Jurkat, Clone E6-1 (cell line): Measurements from ENCODE around the gene CFAP46.

ENCODE experiments used
- DNase-seq: peaks from one replicate; pipeline ENCODE4 v3.0.0-alpha.2; 2011; ENCODE audit warnings: low read depth, low spot score
- H3K4me3 ChIP-seq: 2 replicates; pipeline ENCODE4 v1.5.1; 2011; ENCODE audit warnings: mild to moderate bottlenecking, low read length, control low read depth, moderate library complexity

Gene CFAP46

GRCh38 chr10:132790934-132791829 is 151.2 kb downstream of the CFAP46 start:
- no peak overlapping the region for H3K4me3 ChIP-seq
- DNase-seq, result no peak

- no peak overlapping the region for H3K4me3 ChIP-seq
- no peak for DNase-seq
Observed at GRCh38 chr10:132790470-132790869, 151.9 kb downstream of the CFAP46 start.

- H3K4me3 ChIP-seq, result no peak overlapping the region
- DNase-seq, result no peak
Observed at GRCh38 chr10:132789659-132790148, 152.7 kb downstream of the CFAP46 start.

GRCh38 chr10:132788831-132789219 is 153.5 kb downstream of the CFAP46 start:
- DNase-seq, result no peak
- H3K4me3 ChIP-seq, result no peak overlapping the region

GRCh38 chr10:132788180-132788830 is 154.1 kb downstream of the CFAP46 start:
- DNase-seq, result no peak

GRCh38 chr10:132787495-132788179 is 154.7 kb downstream of the CFAP46 start:
- no peak for DNase-seq
- no peak overlapping the region for H3K4me3 ChIP-seq

More at GRCh38 chr10:132788180-132788830, 154.1 kb downstream of the CFAP46 start:
- H3K4me3 ChIP-seq, result no peak overlapping the region

GRCh38 chr10:132786884-132787494 is 155.4 kb downstream of the CFAP46 start:
- no peak for DNase-seq
- H3K4me3 ChIP-seq, result no peak overlapping the region

GRCh38 chr10:132786476-132786883 is 155.9 kb downstream of the CFAP46 start:
- H3K4me3 ChIP-seq, result no peak overlapping the region
- no peak for DNase-seq

GRCh38 chr10:132785723-132786475 is 156.5 kb downstream of the CFAP46 start, which contains the start of gene NKX6-2:
NKX6-2 (minus strand) TSS chr10:132786147; CDS start chr10:132785948, 199 bp downstream.
- DNase-seq, result no peak
- H3K4me3 ChIP-seq, result no peak within 1 kb of the TSS

- no peak overlapping the region for H3K4me3 ChIP-seq
- no peak for DNase-seq
Observed at GRCh38 chr10:132784866-132785722, 157.3 kb downstream of the CFAP46 start.

- H3K4me3 ChIP-seq, result no peak overlapping the region
Observed at GRCh38 chr10:132783940-132784865, 158.2 kb downstream of the CFAP46 start.

GRCh38 chr10:132783165-132783939 is 159.0 kb downstream of the CFAP46 start:
- no peak overlapping the region for H3K4me3 ChIP-seq
- no peak for DNase-seq

More at GRCh38 chr10:132783940-132784865, 158.2 kb downstream of the CFAP46 start:
- no peak for DNase-seq

GRCh38 chr10:132781556-132781955 is 160.8 kb downstream of the CFAP46 start:
- no peak for DNase-seq

GRCh38 chr10:132780356-132780755 is 162.0 kb downstream of the CFAP46 start:
- no peak overlapping the region for H3K4me3 ChIP-seq
- DNase-seq, result no peak

More at GRCh38 chr10:132781556-132781955, 160.8 kb downstream of the CFAP46 start:
- H3K4me3 ChIP-seq, result no peak overlapping the region

GRCh38 chr10:132779549-132780294 is 162.6 kb downstream of the CFAP46 start:
- H3K4me3 ChIP-seq, result no peak overlapping the region
- no peak for DNase-seq
